ENCODE measurements around the gene SLC25A25.
A peak's percentile ranks its signal among the peaks of the same experiment; 100 is the strongest.

SLC25A25 gene

DNA sequence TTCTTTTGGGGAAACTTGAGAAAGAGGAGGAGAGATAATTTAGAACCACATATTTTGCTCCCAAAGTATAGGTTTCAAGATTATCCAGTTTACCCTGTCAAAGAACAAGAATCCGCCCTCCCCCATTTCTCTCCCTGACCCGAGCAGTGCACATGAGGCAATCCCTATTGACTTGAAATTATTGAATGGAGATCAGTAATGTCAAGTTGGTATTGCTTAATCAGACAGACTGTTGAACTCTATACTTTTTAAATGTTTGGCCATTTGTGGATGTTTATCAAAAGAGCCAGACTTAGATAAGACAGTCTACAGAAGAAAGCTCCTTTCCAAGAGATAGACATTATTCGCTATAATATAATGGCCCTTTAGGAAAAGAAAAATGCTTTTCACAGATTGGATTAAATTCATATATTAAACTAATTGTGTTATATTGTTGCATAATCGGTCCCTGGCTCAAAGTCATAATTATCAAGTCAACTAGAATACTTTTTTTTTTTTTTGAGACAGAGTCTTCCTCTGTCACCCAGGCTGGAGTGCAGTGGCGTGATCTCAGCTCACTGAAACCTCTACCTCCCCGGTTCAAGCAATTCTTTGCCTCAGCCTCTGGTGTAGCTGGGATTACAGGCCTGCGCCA is 5.3 kb downstream of the SLC25A25 start:
- no peak for DNase-seq

DNA sequence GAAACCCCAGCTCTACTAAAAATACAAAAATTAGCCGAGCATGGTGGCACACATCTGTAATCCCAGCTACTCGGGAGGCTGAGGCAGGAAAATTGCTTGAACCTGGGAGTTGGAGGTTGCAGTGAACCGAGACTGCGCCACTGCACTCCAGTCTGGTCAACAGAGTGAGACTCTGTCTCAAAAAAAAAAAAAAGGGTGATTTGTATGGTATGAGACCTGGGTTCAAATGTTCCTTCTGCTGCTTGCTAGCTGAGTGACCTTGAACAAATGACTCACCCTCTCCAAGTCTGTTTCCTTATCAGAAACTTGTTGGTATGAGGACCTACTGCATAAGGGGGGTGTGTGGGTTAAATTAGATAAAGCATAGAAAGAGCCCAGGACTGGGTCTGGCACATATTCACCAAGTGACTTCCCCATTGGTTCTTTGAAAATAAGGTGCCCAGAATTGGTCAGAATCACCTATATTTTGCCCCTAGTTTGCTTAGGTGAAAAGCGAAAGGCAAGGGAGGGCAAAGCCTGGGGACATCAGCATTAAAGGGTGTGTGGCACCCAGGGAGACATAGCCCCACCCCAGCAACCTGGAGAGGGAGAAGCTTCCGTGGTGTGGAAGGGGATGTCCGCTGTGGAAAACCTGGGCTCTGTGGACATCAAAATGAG is 9.9 kb downstream of the SLC25A25 start:
- no peak for DNase-seq

DNA sequence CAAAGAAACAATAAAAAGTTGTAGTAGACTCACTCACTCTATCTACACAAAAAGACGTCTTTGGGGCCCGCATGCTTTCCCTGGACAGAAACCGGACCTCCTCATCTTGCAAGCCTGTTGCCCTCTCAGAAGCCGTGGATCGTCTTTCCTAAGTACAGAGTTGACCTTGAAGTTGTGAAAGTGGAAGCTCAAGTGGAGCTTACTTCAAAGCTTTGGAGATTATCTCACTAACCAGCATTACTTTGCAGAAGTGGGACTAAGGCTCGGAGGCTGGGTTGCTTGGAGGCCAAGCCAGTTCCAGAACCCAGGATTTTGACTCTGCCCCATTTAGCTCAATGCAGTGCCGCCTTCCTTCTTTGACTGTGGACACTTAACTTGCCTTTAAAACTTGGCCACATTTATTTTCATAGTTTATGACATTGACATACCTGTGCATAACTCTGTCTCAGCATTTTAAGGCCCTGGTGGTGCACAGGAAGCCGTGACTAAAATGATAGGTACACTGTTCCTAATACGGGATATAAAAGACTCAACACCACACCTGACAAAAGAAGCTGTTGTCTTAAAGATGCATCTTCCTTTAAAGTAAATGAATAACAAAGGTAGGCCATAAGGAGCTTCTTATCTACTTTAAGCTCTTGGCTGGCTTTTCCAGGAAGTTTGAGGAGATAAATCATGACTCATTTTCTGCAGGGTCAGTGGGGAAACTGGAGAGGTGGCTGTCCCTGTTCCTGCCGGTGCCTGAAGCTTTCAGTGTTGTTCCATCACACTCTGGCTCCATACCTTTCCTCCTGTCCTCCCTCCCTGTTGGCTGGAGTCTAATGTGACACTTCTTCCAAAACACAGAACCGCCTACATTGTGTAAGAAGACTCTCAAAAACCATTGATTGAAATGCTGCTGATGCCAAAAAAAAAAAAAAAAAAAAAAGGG is 10.7 kb downstream of the SLC25A25 start:
- peak; percentile 74 for DNase-seq

DNA sequence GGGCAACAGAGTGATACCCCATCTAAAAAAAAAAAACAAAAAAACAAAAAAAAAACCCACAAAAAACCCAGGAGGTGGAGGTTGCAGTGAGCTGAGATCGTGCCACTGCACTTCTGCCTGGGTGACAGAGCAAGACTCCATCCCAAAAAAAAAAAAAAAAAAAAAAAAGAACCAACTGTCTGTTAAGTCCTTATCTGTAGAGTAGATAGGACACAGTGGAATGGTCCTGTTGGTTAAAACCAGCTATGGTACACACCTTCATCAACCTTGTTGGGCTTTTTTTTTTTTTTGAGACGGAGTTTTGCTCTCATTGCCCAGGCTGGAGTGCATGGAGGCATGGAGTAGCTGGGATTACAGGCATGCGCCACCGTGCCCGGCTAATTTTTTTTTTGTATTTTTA is 12.2 kb downstream of the SLC25A25 start:
- no peak for DNase-seq

DNA sequence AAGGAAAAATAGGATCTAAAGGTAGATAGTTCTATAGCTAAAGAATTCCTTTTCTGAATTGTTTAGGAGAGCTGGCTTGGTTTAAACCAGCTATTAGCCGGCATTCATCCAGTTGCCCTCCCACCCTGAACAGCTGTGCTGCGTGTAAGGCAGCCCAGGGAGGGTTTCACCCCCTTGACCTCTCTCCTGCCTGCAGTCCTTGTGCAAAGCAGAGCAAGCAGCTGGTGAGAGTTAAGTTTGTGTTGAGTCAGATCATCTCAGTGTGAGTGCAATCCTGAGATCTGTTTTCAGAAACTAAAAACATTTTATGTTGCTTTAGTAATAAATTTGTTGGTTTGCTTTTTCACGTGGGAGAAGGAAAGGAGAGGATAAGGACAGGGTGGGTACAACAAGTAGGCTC is 13.0 kb downstream of the SLC25A25 start:
- DNase-seq = no peak

DNA sequence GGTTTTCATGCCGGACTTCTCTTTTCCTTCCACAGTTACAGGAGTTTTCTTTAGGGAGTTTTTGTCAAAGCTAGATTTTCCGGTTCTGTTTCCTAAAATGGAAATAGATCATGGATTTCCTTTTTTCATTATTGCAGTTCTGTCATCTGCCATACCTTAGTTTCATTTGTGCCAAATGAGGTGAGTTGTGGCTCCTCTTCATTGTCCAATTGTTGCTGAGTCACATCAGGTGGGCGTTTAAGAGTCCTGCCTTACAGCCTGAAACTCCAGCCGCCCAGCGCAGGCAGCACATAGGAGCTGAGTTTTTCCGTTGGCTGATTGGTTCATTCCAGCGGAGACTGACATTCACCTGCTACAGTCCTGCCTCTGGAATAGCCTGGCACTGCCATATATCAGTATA is 14.1 kb downstream of the SLC25A25 start:
- DNase-seq = no peak

DNA sequence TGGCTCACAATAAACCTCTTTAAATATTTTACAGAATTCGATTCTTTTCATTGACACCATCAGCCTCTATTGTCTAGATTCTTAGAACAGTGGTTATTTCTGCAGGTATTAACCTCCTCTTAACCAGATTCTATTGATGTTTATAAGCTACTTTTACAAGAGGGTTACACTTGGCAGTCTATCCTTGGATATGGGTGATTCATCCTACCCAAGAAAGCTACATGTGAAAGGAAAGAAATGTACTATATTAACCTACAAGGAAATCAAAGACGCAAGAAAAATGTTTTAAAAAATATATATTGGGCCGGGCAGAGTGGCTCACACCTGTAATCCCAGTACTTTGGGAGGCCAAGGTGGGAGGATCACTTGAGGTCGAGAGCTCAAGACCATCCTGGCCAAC is 16.7 kb downstream of the SLC25A25 start:
- no peak for DNase-seq

DNA sequence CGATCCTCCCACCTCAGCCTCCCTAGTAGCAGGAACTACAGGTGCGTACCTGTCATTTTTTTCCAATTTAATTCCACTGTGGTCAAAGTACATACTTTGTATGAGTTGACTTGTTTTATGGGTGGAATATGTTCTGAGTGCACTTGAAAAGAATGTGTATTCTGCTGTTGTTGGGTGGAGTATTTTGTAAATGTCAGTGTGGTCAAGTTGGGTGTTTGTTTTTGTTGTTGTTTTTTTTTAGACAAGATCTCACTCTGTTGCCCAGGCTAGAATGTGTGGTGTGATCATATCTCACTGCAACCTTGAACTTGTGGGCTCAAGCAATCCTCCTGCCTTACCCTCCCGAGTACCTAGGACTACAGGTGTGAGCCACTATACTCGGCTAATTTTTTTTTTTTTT is 17.9 kb downstream of the SLC25A25 start:
- no peak for DNase-seq

DNA sequence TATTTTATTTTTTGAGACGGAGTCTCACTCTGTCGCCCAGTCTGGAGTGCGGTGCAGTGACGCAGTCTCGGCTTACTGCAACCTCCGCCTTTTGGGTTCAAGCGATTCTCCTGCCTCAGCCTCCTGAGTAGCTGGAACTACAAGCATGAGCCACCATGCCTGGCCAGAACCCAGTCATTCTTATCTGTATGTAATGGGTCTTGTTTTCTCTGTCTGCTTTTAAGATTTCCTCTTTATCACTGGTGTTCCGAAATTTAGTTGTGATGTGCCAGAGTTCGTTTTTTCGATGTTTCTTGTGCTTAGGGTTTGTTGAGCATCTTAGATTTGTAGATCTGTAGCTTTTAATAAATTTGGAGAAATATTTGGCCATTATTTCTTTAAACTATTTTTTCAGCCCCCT is 19.2 kb downstream of the SLC25A25 start:
- no peak for DNase-seq

DNA sequence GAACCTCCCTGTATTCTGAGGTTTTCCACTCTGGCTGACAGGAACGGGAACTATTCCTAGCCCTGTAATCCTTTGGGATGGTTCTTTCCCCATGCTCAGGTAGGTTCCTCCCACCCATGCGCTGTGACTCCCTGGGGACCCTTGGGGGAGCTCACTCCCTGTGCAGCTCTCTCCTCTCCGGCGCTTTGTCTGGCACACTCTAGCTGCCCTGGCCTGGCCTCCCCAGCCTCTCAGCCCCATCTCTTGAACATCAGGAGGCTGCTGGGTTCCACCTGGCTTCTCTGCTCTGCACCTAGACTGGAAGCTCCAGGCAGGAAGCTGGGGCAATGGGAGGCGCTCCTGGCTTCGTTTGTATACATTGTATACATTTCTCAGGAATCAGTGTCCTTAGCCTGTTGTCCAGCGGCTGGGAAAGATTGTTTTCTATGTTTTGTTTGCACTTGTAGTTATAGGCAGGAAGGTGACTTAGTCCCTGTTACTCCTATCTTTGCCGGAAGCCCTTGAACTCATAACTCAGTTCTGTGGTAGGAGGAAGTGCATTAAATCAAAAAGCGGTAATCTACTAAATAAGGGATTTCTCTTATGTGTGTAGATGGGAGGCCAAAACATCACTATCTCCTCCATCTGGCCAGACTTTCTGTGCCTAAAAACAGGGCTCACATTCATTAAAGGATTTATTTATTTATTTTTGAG is 20.4 kb downstream of the SLC25A25 start:
- DNase-seq = no peak

DNA sequence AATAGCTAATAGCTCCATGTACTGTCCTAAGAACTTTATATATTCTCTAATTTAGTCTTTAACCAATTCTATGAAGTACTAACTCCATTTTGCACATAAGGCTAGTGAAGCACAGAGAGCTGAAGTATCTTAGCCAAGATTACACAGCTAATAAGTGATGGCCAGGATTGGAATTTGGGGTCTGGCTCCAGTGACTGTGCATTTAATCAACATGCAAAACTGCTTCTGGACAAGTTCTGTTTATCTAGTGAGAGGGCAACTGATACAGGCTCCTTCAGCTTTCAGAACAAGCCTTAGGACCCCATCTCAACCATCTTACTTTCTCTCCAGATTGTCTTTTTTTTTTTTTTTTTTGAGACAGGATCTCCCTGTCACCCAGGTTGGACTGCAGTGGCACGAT is 21.3 kb downstream of the SLC25A25 start:
- no peak for DNase-seq

DNA sequence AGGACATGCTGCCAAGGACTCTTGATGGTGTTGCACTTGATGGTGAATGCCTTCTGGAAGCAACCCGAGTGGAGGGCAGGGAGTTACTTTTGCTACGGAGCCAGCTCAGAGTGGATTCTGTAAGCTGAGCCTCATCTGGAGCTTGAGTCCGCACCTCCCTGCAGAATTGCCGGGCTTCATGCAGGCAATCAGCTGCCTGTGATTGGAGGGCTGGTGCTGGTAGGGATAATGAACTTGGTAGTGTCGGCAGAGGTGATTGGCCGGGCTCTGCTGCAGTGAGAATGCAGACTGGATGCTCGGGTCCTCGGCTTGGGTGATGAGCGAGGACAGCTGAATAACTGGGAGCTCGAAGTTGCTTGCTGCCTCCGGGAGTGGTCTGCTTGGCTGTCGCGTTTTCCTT is 23.1 kb downstream of the SLC25A25 start:
- DNase-seq = no peak

DNA sequence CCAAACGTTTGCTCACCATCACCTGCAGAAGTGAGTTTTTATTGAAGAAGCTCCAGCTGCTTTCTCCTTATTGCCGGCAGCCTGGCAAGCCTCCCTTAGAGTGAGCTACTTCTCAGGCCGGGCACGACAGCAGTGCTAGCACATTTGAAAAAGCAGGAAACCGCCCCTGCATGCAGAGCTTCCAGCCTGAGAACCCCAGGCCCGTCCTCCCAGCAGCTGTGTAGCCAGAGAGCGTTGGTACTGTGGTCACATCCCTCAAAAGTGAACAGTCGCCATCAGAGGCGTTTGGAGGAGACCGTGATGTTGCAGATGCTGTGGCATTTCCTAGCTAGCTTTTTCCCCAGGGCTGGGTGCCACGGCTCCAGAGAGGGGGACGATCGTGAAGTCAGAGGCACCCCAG is 23.5 kb downstream of the SLC25A25 start:
- DNase-seq = no peak

DNA sequence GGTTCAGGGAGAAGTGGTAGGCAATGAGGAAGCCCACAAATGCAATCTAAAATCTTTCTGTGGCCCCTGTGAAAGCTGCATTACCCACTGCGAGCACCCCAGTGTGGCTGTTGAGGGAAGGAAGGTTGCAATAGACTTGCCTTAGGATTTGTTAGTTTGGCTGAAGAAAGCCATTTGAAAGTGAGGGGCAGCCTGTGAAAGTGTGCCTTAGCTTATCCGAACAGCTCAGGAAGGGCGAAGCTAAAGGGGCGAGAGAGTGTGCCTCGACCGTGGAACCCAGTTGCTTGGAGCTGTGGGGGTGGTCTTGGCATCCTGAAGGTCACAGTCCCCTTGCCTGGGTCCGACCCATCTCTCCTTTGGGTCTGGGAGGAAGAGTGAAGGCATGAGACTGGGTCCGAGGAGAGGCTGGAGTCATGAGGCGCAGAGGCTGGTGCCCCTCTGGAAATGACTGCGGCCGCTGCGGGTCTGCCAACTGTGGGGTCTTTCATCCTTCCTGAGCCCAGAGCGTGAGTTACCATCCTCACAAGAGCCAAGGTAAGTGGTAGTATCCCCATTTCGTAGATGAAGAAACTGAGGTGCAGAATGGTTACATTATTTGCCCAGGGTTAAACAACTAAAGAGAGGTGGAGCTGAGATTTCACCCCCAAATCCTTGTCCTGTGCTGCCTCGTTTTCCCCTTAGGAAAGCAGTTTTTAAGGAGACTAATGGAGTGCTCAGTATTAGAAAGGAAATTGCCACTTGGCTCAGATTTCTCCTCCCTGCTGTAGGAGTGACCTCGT is 24.4 kb downstream of the SLC25A25 start:
- DNase-seq = no peak

DNA sequence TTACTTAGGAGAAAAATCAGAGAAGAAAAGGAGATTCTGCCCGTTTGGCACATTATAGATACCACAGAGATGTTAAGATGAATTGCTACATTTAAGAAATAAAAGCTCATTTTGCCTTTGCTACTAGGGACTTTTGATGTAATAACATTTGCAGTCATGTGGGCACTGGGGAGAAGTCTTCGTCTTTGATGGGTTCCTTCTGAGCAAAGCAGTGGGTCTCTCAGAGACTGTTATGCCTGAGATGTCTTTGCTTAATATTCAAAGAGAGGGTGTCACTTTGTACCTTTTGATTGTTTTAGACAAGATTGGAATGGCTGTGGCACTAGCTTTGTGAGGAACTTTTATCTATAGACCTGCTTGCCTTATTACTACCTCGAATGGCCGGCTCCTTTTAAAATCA is 25.0 kb downstream of the SLC25A25 start:
- no peak for DNase-seq

DNA sequence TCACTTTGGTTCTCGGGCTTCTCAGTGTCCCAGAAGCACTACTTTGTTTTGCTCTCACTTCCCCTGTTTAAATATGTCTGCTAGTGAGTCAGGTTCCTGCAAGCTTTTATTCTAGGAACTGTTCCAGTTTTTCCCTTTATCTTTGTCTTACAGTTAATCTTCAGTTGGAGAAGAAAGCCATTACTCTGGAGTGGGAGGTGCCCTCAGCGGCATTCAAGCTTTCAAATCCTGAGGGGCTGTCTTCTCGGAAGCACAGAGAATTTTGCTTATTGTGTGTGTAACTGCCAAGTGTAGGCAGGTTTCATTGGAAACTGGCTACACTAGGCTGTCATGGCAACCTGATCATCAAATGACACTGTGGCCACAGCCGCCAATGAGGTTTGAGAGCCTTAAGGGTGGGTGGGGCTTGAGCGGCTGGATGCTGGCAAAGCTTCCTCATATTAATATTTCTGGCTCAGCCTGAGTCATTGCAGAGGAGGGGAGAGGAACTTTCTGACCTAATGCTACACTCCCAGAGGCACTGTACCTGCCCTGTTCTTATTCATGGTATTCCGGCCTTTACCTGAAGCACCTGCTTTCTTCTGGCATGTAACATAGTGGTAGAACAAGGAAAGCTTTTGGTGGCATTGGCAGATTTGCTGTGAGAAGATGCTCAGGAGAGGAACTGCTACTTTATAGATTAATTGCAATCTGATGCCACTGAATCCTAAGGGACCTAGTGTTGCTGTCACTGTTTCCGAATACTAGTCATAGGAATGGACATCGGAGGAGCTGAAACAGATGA is 26.3 kb downstream of the SLC25A25 start:
- peak; percentile 99 for DNase-seq

DNA sequence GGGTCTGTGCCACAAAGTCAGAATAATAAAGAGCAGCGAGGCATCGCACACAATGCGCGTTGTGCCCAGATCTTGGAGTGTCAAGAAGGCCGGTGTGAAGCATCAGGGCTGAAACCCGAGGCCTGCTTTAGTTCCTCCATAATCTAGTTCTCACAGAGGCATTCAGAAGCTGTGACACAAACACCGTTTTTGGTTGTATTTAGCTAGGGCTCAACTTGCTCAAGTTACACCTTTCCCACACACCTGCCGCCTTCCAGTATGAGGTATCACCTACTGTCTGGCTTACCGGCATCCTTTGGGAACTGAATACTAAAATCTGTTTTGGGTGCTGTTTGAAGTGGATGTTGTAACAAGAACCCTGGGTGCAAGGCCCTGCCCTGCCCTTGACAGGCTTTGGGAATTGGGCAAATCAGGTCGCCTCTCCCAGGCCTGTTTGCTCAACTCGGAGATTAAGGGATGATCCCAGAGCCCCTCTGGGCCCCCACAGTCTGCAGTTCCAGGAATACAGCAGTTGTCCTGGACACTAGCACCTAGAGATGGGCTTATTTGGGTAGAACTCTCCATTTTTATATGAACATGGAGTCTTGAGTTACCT is 27.0 kb downstream of the SLC25A25 start:
- no peak for DNase-seq

DNA sequence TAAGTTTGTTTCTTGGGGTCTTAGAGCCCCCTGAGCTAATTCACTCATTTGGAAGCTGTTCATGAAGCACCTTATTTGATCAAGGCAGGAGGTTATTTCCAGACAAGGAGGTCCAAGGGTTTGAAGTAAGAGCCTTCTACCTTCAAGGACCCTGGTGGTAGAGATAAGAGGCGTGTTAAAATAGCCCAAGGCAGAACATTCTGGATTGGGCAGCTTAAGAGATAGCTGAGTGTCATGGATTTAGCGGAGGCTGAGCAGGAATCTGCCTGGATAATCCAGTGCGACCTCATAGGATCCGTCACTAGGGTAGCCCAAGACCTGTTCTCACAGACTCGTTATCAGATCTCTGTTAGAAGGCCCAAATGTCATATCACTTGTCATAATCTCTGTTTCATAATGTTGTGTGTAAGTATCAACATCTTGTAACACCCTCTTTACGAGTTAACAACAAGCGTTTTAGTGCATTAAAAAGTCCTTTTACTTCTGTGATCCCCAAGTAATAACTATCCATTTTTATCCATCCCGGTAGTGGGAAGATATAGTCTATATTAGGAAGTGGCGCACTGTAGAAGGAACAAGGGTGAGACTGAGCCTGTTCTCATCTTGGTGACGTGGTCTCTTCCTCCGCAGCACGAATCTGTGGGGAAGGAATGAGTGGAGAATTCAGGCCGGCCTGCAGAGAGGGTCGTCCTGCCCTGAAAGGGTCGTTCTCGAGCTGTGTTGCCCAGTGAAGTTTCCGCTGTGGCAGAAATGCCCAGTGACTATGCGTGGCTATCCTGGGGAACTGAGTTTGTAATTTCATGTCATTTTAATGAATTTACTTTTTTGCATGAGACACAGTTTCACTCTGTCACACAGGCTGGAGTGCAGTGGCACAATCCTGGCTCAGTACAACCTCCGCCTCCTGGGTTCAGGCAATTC is 28.8 kb downstream of the SLC25A25 start:
- no peak for DNase-seq

DNA sequence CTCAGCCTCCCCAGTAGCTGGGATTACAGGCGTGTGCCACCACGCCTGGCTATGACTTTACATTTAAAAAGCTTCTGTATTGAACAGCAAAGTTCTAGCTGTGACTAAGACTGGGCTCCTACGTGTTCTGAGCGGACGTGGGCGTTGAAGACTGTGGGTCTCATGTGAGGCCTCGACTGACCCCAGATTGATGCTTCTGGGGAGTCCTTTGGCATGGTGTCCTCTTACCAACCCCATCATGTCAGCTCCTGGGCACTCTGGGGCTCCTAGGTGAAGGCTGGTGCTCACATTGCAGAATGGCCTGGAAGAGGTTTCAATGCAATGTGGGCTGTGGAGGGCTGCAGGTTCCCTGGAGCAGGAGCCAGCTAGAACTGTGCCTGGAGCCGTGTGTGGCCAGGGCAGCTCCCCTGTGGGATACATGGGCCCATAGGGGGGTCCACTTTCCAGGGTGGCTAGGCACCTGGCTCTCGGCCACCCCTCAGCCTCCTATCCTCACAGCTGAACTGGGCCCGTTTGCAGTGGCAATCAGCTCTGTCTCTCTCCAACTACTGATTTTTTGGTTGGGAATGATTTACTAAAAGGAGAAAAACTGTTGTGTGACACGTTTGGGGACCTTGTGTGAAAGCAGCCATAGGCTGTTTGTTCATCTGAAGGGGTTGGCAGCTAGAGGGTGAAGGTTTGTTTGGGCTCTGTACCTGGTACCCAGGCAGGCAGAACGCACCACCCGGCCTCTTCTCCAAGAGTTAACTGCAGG is 29.7 kb downstream of the SLC25A25 start:
- no peak for DNase-seq
